HEK293T (cell line): ENCODE results near the gene UTF1.

Experiments used
- CTCF ChIA-PET: fragments of 350-600 bp; formaldehyde crosslinking; extraction: SDS; loops from one replicate; lab custom pipeline; 2021; ENCODE audit warnings: antibody characterized with exemption, inconsistent platforms; lab: Yijun Ruan, JAX
- POLR2A ChIA-PET: fragments of 350-600 bp; formaldehyde crosslinking; extraction: SDS; loops from one replicate; lab custom pipeline; 2020; ENCODE audit warnings: antibody characterized with exemption, inconsistent platforms; lab: Yijun Ruan, JAX
- DNase-seq: peaks from one replicate; pipeline ENCODE4 v3.0.0; 2012; ENCODE audit warnings: mixed read lengths; ENCODE audit errors: extremely low spot score
- ARNT ChIP-seq: fragments of 450-650 bp; IDR thresholded peaks from 2 replicates; pipeline ENCODE4 v1.6.1; 2017; ENCODE audit warnings: mild to moderate bottlenecking
- BHLHE40 ChIP-seq: fragments of 450-650 bp; IDR thresholded peaks from 2 replicates; pipeline ENCODE4 v1.6.1; 2016; ENCODE audit warnings: mild to moderate bottlenecking, moderate library complexity, borderline replicate concordance
- CTBP1 ChIP-seq: fragments of 450-650 bp; IDR thresholded peaks from 2 replicates; pipeline ENCODE4 v1.6.1; 2016; ENCODE audit warnings: borderline replicate concordance
- ELF4 ChIP-seq: fragments of 450-650 bp; IDR thresholded peaks from 2 replicates; pipeline ENCODE4 v1.6.1; 2017; ENCODE audit warnings: antibody characterized with exemption
- FOXA1 ChIP-seq: fragments of 450-650 bp; IDR thresholded peaks from 2 replicates; pipeline ENCODE4 v1.6.1; 2016; ENCODE audit warnings: mild to moderate bottlenecking
- FOXK2 ChIP-seq: fragments of 450-650 bp; IDR thresholded peaks from 2 replicates; pipeline ENCODE4 v1.6.1; 2016; ENCODE audit warnings: mild to moderate bottlenecking
- FOXM1 ChIP-seq: fragments of 450-650 bp; IDR thresholded peaks from 2 replicates; pipeline ENCODE4 v1.6.1; 2017; ENCODE audit warnings: mild to moderate bottlenecking, borderline replicate concordance
- HDGF ChIP-seq: fragments of 450-650 bp; IDR thresholded peaks from 2 replicates; pipeline ENCODE4 v1.6.1; 2017; ENCODE audit warnings: antibody characterized with exemption, borderline replicate concordance
- L3MBTL2 ChIP-seq: fragments of 450-650 bp; conservative IDR thresholded peaks from 2 replicates; pipeline ENCODE4 v1.6.1; 2016; ENCODE audit warnings: mild to moderate bottlenecking
- LEF1 ChIP-seq: fragments of 450-650 bp; IDR thresholded peaks from 2 replicates; pipeline ENCODE4 v1.6.1; 2017; ENCODE audit warnings: mild to moderate bottlenecking, borderline replicate concordance
- NFRKB ChIP-seq: fragments of 450-650 bp; IDR thresholded peaks from 2 replicates; pipeline ENCODE4 v1.6.1; 2016; ENCODE audit warnings: mild to moderate bottlenecking, moderate library complexity
- PKNOX1 ChIP-seq: fragments of 450-650 bp; IDR thresholded peaks from 2 replicates; pipeline ENCODE4 v1.6.1; 2016
- SP1 ChIP-seq: fragments of 450-650 bp; IDR thresholded peaks from 2 replicates; pipeline ENCODE4 v1.6.1; 2017
- SUZ12 ChIP-seq: fragments of 450-650 bp; IDR thresholded peaks from 2 replicates; pipeline ENCODE4 v1.6.1; 2016; ENCODE audit warnings: mild to moderate bottlenecking
- TARDBP ChIP-seq: fragments of 450-650 bp; IDR thresholded peaks from 2 replicates; pipeline ENCODE4 v1.6.1; 2016
- ZNF384 ChIP-seq: fragments of 450-650 bp; IDR thresholded peaks from 2 replicates; pipeline ENCODE4 v1.6.1; 2016

The UTF1 gene

GRCh38 chr10:133214468-133215410, 15.3 kb upstream of the UTF1 start:
- no peak for TF ChIP-seq HDGF
- TF ChIP-seq BHLHE40 = no peak
- TF ChIP-seq CTBP1 = no peak
- no peak for TF ChIP-seq ELF4
- TF ChIP-seq FOXM1 = no peak
- TF ChIP-seq PKNOX1 = no peak
- ChIA-PET CTCF (no interaction called here), POLR2A (interaction anchor here (0.7 kb wide), 1 partner anchor 12 kb away, joined by 3 read pairs; no protein-coding TSS in a partner anchor)
- DNase-seq = no peak

- DNase-seq = no peak
- TF ChIP-seq ELF4 (no peak), NFRKB (no peak), FOXK2 (no peak), LEF1 (no peak), ARNT (no peak), BHLHE40 (no peak), L3MBTL2 (no peak), ZNF384 (no peak), FOXA1 (no peak), TARDBP (no peak), SP1 (no peak), SUZ12 (no peak), FOXM1 (no peak), CTBP1 (no peak)
- POLR2A ChIA-PET = interaction anchor here (0.7 kb wide), 1 partner anchor 12 kb away, joined by 3 read pairs; no protein-coding TSS in a partner anchor
- CTCF ChIA-PET = no interaction called here
These were observed 14.4 kb upstream of the UTF1 start for GRCh38 chr10:133215586-133215985.

GRCh38 chr10:133216776-133217175, 13.2 kb upstream of the UTF1 start:
- CTCF ChIA-PET = no interaction called here
- POLR2A ChIA-PET = no interaction called here
- TF ChIP-seq SP1 (no peak), PKNOX1 (no peak), BHLHE40 (no peak), HDGF (no peak), ELF4 (no peak), ARNT (no peak), FOXM1 (no peak), TARDBP (no peak), CTBP1 (no peak), FOXK2 (no peak), ZNF384 (no peak), LEF1 (no peak), SUZ12 (no peak), FOXA1 (no peak), L3MBTL2 (no peak)
- DNase-seq = no peak

GRCh38 chr10:133217800-133218589, 12.0 kb upstream of the UTF1 start:
- DNase-seq = no peak
- no peak for TF ChIP-seq ARNT
- no peak for TF ChIP-seq NFRKB
- no peak for TF ChIP-seq FOXA1
- no peak for TF ChIP-seq LEF1
- TF ChIP-seq TARDBP = no peak
- TF ChIP-seq FOXM1 = no peak
- no peak for TF ChIP-seq L3MBTL2
- TF ChIP-seq PKNOX1 = no peak
- TF ChIP-seq SUZ12 = no peak
- no peak for TF ChIP-seq BHLHE40
- no peak for TF ChIP-seq CTBP1
- TF ChIP-seq HDGF = no peak
- no peak for TF ChIP-seq ELF4
- no peak for TF ChIP-seq SP1
- no peak for TF ChIP-seq ZNF384
- TF ChIP-seq FOXK2 = no peak
- POLR2A ChIA-PET = no interaction called here
- CTCF ChIA-PET = no interaction called here

GRCh38 chr10:133218891-133219290, 11.1 kb upstream of the UTF1 start:
- TF ChIP-seq FOXK2 = no peak
- TF ChIP-seq ARNT = no peak
- TF ChIP-seq FOXM1 = no peak
- no peak for TF ChIP-seq PKNOX1
- no peak for TF ChIP-seq ELF4
- no peak for TF ChIP-seq NFRKB
- TF ChIP-seq LEF1 = no peak
- TF ChIP-seq HDGF = no peak
- TF ChIP-seq SP1 = no peak
- TF ChIP-seq SUZ12 = no peak
- no peak for TF ChIP-seq L3MBTL2
- TF ChIP-seq ZNF384 = no peak
- TF ChIP-seq TARDBP = no peak
- no peak for TF ChIP-seq CTBP1
- no peak for TF ChIP-seq FOXA1
- no peak for TF ChIP-seq BHLHE40
- ChIA-PET POLR2A (interaction anchor here (1.2 kb wide), 1 partner anchor 39 kb away, joined by 3 read pairs; no protein-coding TSS in a partner anchor), CTCF (no interaction called here)
- no peak for DNase-seq
